Mucosa of stomach (tissue), 1 donor: ENCODE measurements around the gene DENND5A.
"Not testable (repeated sequence)": the region's sequence is repeated elsewhere in the genome, so short reads cannot be mapped to it uniquely, and the experiment has no call there.

Experiments
- H3K27me3 ChIP-seq: one replicate; pipeline ENCODE4 v1.7.0; 2013; ENCODE audit warnings: mild to moderate bottlenecking, low read length; ENCODE audit not compliant: control insufficient read depth, insufficient read depth
- H3K36me3 ChIP-seq: one replicate; pipeline ENCODE4 v1.7.0; 2013; ENCODE audit warnings: low read length; ENCODE audit not compliant: control insufficient read depth, insufficient read depth
- H3K4me1 ChIP-seq: one replicate; pipeline ENCODE4 v1.7.0; 2013; ENCODE audit warnings: mild to moderate bottlenecking, low read length; ENCODE audit not compliant: control insufficient read depth, insufficient read depth
- H3K4me3 ChIP-seq: one replicate; pipeline ENCODE4 v1.7.0; 2013; ENCODE audit warnings: low read length
- H3K9ac ChIP-seq: one replicate; pipeline ENCODE4 v1.7.0; 2013; ENCODE audit warnings: mild to moderate bottlenecking, low read length, moderate library complexity
- H3K9me3 ChIP-seq: one replicate; pipeline ENCODE4 v1.7.0; 2013; ENCODE audit warnings: mild to moderate bottlenecking, low read length, moderate library complexity; ENCODE audit not compliant: control insufficient read depth
- donor health status: Pancreatic carcinoma.

The DENND5A gene

DNA sequence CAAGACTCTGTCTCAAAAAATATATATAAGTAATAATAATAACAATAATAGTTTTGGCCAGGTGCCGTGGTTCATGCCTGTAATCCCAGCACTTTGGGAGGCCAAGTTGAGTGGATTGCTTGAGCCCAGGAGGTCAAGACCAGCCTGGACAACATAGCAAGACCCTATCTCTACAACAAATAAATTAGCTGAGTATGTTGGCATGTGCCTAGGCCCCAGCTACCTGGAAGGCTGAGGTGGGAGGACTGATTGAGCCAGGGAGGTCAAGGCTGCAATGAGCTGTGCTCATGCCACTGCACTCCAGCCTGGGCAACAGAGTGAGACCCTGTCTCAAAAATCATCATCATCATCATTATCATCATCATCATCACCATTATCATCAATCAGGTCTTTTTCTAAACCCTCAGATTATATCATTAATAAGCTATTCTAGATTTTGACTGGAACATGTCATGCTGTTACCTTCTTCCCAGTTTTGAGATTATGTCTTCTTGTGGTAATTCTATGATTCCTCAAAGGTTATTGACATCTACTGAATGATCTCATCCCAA, 39.3 kb downstream of the DENND5A start:
- no peak overlapping the region for H3K9ac ChIP-seq
- H3K27me3 ChIP-seq, result no peaks in the 10 kb centered on the region
- H3K36me3 ChIP-seq, result no peaks in the 10 kb centered on the region
- no peaks in the 10 kb centered on the region for H3K4me1 ChIP-seq
- no peaks in the 10 kb centered on the region for H3K9me3 ChIP-seq
- H3K4me3 ChIP-seq, result no peak overlapping the region

DNA sequence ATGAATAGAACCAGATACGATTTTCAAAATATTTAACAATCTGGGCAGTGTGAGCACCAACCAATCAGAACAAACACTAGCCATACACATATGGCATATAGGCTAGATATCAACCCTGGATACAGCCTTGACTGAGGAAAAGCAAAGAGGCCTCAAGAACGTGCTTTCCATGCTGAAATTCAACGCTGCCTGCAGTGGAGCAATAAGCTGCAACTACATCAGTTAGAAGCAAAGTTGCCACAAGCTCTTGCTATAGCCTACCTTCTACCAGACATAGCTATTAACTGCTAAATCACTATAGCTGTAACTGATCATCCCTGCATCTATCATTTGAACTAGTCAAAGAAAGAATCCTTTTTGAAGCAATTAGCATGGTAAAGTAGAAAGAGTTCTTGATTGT, 42.5 kb downstream of the DENND5A start:
- Histone ChIP-seq H3K9me3 (no peaks in the 10 kb centered on the region), H3K36me3 (no peaks in the 10 kb centered on the region), H3K4me1 (no peaks in the 10 kb centered on the region), H3K4me3 (no peak overlapping the region), H3K9ac (no peak overlapping the region), H3K27me3 (no peaks in the 10 kb centered on the region)

DNA sequence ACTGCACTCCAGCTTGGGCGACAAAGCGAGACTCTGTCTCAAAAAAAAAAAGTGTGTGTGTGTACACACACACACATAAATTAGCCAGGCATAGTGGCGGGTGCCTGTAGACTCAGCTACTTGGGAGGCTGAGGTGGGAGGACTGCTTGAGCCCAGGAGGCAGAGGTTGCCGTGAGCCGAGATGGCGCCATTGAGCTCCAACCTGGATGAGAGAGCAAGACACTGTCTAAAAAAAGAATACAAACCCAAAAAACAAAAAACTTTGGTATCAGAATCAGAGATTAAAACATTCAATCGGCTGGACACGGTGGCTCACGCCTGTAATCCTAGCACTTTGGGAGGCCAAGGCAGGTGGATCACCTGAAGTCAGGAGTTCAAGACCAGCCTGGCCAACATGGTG, 44.3 kb downstream of the DENND5A start:
- not testable (repeated sequence) for H3K4me3 ChIP-seq, H3K36me3 ChIP-seq, H3K4me1 ChIP-seq, H3K9ac ChIP-seq, H3K27me3 ChIP-seq, H3K9me3 ChIP-seq

DNA sequence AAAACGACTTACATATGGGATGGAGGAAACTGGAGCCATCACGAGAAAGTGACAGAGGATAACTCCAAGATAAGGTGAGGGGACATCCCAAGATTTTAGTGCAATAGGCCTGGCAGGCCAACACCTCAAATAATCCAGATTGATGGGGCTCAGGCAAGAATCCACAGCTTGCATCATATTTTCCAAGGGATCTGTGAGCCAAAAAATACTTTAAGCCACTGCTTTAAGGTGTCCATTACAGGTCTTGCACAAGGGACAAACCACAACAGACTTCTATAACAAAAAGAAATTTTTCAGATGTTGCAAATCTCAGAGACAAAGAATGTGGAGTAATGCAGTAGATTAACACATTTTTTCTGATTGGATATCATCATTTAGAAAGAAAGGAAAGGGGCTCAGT, 45.6 kb downstream of the DENND5A start:
- no peak overlapping the region for H3K9ac ChIP-seq
- no peaks in the 10 kb centered on the region for H3K9me3 ChIP-seq
- no peaks in the 10 kb centered on the region for H3K4me1 ChIP-seq
- no peaks in the 10 kb centered on the region for H3K36me3 ChIP-seq
- H3K4me3 ChIP-seq, result no peak overlapping the region
- H3K27me3 ChIP-seq, result no peaks in the 10 kb centered on the region

DNA sequence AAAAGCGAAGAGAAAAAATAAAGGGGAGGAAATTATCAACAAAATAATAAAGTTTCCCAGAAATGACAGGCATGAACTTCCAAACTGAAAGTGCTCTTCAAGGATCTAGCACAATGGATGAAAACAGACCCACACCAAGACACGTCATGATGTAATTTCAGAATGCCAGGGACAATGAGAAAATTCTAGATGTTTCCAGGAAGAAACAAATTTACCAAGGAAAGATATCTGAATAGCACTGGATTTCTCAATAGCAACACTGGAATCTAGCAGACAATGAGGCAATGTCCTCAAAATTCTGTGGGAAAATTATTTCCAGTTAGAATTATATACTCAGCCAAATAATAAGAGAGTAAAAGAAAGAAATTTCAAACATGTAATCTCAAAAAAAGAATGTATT, 46.0 kb downstream of the DENND5A start:
- Histone ChIP-seq H3K9me3 (no peaks in the 10 kb centered on the region), H3K36me3 (no peaks in the 10 kb centered on the region), H3K9ac (no peak overlapping the region)

DNA sequence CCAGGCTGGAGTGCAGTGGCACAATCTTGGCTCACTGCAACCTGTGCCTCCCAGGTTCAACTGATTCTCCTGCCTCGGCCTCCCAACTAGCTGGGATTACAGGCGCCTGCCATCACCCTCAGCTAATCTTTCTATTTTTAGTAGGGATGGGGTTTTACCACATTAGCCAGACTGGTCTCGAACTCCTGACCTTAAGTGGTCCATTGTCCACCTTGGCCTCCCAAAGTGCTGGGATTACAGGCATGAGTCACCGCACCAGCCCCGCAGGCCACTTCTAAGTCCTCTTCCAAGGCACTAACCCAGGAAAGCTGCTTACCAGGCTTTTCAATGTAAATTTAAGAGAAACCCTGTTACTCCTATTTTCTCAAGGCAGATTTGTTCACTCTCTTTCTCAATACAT, 50.4 kb downstream of the DENND5A start:
- Histone ChIP-seq H3K4me3 (no peak overlapping the region), H3K36me3 (no peaks in the 10 kb centered on the region), H3K4me1 (no peaks in the 10 kb centered on the region)

More for the DNA sequence above, 46.0 kb downstream of the DENND5A start:
- no peak overlapping the region for H3K4me3 ChIP-seq
- H3K4me1 ChIP-seq, result no peaks in the 10 kb centered on the region
- no peaks in the 10 kb centered on the region for H3K27me3 ChIP-seq

DNA sequence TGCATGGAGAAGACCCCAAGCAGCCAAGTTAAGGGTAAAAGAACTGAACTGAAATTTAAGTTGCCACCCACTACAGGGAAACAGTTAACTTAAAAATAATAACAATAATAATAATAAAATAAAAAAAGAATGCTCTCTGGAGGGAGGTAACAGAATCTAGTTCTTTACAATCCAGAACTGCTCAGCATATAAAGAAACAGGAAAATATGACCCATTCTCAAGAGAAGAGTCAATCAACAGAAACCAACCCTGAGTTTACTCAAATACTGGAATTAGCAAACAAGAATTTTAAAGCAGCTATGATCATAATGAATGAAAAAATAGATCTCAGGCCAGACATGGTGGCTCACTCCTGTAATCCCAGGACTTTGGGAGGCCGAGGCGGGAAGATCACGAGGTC, 53.8 kb downstream of the DENND5A start:
- Histone ChIP-seq H3K4me1 (no peaks in the 10 kb centered on the region), H3K9ac (no peak overlapping the region), H3K9me3 (no peaks in the 10 kb centered on the region), H3K4me3 (no peak overlapping the region), H3K36me3 (no peaks in the 10 kb centered on the region), H3K27me3 (no peaks in the 10 kb centered on the region)

More for the DNA sequence above, 50.4 kb downstream of the DENND5A start:
- Histone ChIP-seq H3K9me3 (no peaks in the 10 kb centered on the region), H3K9ac (no peak overlapping the region), H3K27me3 (no peaks in the 10 kb centered on the region)

DNA sequence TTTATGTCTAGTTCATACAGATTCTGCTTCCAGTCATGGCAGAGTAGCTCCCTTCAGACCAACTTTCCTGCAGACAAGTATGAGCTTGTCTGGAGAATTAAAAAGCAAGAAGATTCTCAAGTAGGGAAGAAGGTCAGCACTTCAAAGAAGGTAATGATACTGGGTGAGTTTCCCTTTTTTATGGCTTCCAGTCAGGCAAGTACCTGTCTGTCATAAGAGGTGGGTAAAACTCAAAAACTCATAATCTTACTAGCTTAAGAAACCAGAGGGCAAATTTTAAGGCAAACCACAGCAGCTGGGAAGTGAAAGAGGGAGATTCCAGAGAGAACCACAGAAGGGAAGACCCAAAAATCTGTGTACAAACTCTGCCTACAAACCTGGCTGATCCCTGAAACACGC, 54.2 kb downstream of the DENND5A start:
- H3K4me1 ChIP-seq, result no peaks in the 10 kb centered on the region

DNA sequence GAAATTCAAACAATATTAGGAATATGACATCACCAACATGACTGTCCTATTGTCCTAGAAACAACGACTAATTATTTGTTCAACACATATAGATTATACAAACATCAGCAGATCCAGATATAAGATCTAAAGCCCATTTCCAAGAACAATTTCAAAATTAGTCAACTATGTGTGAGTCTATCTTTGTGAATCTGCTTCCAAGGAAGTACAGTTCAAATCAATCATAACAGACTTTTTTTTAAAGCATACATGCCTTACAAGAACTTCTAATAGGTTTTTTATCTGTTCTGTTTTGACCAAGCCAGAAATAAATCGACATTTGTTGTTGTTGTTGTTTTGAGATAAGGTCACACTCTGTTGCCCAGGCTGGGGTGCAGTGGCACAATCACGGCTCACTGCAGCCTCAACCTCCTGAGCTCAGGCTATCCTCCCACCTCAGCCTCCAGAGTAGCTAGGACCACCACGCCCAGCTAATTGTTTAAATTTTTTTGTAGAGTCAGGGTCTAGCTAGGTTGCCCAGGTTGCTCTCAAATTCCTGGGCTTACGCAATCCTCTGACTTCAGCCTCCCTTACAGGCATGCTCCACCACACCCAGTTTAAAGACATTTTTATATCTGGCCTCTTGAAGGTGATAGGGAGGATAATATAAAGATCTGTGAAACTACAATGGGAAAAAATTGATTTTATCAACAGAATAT, 54.8 kb downstream of the DENND5A start:
- Histone ChIP-seq H3K4me3 (no peak overlapping the region), H3K27me3 (no peaks in the 10 kb centered on the region), H3K9me3 (no peaks in the 10 kb centered on the region), H3K36me3 (no peaks in the 10 kb centered on the region), H3K4me1 (no peaks in the 10 kb centered on the region), H3K9ac (no peak overlapping the region)

More for the DNA sequence above, 54.2 kb downstream of the DENND5A start:
- H3K4me3 ChIP-seq, result no peak overlapping the region
- H3K27me3 ChIP-seq, result no peaks in the 10 kb centered on the region
- no peak overlapping the region for H3K9ac ChIP-seq
- no peaks in the 10 kb centered on the region for H3K9me3 ChIP-seq
- no peaks in the 10 kb centered on the region for H3K36me3 ChIP-seq

DNA sequence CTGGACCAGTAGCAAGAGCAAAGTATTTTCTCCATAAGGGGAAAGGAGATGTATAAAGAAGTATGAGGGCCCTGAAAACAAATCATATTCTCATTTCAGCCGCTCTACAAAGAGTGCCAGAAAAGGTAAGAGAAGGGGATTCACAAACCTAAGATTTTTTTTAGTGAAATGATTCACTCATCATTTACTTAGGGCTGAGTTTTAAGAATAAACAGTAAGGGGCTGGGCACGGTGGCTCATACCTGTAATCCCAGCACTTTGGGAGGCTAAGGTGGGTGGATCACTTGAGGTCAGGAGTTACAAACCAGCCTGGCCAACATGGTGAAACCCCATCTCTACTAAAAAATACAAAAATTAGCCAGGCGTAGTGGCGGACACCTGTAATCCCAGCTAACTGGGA, 55.5 kb downstream of the DENND5A start:
- not testable (repeated sequence) for H3K9me3 ChIP-seq, H3K4me3 ChIP-seq, H3K9ac ChIP-seq, H3K27me3 ChIP-seq, H3K36me3 ChIP-seq, H3K4me1 ChIP-seq

DNA sequence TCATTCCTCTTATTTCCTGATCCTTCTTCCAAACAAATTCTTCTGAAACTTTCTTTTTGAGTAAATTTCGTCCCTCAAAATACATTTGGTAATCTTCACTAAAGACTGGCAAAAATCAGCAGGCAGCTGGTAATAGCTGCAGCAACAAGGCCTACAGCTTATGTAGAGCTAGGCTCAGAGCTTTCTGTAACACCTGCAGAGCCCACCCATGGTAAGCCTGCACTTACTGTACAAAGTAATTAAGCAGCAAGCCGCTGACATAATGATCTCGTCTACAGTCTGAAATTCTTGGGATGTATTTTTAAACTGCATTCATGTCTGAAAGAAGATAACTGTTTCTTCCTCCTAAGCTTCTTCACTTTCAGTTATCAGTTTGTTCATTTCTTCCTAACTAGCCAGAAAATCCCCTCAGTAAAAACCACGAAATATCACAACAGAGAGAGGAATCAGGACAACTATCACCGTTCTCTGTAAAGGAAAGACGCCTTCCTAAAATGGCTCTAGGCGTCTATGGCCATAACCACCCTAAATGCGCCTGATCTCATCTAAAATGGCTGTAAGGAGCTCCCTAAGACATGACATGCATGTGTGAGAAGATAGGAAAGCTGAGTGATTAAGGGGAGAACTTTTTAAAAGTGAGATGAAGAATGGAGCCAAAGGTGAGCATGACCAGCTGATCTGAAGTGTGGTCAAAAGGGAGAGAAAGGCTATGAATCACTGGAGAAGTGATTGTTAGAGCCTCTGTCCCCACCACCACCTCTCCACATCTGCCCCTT, 56.2 kb downstream of the DENND5A start:
- H3K27me3 ChIP-seq, result no peaks in the 10 kb centered on the region
- no peak overlapping the region for H3K9ac ChIP-seq
- no peaks in the 10 kb centered on the region for H3K9me3 ChIP-seq
- no peaks in the 10 kb centered on the region for H3K4me1 ChIP-seq
- H3K4me3 ChIP-seq, result no peak overlapping the region
- no peaks in the 10 kb centered on the region for H3K36me3 ChIP-seq

DNA sequence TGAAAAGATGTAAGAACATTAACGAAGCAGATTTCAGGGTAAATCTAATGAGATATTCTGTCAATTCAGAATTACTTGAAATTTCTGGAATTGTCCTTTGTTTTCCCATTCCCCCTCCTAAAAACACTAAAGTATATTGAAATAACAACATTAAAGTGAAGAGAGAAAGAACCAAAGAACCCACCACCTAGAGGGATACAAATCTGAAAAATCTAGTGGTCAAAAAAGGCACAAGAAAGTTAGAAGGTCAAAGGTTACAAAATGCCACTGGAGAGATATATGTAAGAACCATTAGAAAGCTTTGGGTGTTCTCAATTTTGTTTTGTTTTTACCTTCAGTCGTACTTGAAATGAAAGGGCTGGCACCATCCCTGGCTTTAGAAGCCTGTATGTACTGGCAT, 57.9 kb downstream of the DENND5A start:
- Histone ChIP-seq H3K4me3 (no peak overlapping the region), H3K9me3 (no peaks in the 10 kb centered on the region), H3K36me3 (no peaks in the 10 kb centered on the region), H3K4me1 (no peaks in the 10 kb centered on the region), H3K27me3 (no peaks in the 10 kb centered on the region), H3K9ac (no peak overlapping the region)
